BJ (cell line): ENCODE results near the gene SLC39A11. TPM values are rescaled to one million over a fixed set of nuclear protein-coding genes. Genes with fewer than 3 reads are reported as not detected.
"Not testable (repeated sequence)": the region's sequence is repeated elsewhere in the genome, so short reads cannot be mapped to it uniquely, and the experiment has no call there.

Experiments used
- CTCF ChIA-PET: fragments of 350-600 bp; formaldehyde crosslinking; extraction: SDS; loops from one replicate; lab custom pipeline; 2021; ENCODE audit warnings: antibody characterized with exemption, inconsistent platforms; lab: Yijun Ruan, JAX
- POLR2A ChIA-PET: fragments of 300-600 bp; sonication (Branson Sonifier 250); formaldehyde crosslinking; extraction: SDS; loops from one replicate; lab custom pipeline; 2021; ENCODE audit warnings: antibody characterized with exemption; lab: Charles Lee
- DNase-seq: peaks from one replicate; pipeline ENCODE4 v3.0.0-alpha.2; 2011; ENCODE audit warnings: low read depth
- H3K27me3 ChIP-seq: 2 replicates; pipeline ENCODE4 v1.6.0; 2011; ENCODE audit warnings: low read length; ENCODE audit not compliant: control insufficient read depth, insufficient read depth
- H3K36me3 ChIP-seq: 2 replicates; pipeline ENCODE4 v1.5.1; 2011; ENCODE audit warnings: low read length; ENCODE audit not compliant: control insufficient read depth, insufficient read depth
- H3K4me3 ChIP-seq: 2 replicates; pipeline ENCODE4 v1.5.1; 2011; ENCODE audit warnings: low read depth, mild to moderate bottlenecking, control low read depth, low read length
- polyA plus RNA-seq: library from polyadenylated mRNA; depleted of rRNA; stranded (reverse); fragments of >200 nt; gene quantifications from 2 replicates; pipeline ENCODE4 v1.2.3, GENCODE V29; 2011
- TF ChIP-seq, protein P1 (sequence below): IDR thresholded peaks from 2 replicates; pipeline ENCODE4 v1.5.1; 2011; ENCODE audit warnings: low read depth, mild to moderate bottlenecking, control low read depth, inconsistent platforms, low read length, moderate library complexity; ENCODE audit not compliant: insufficient read depth

Gene SLC39A11
- polyA plus RNA-seq, 1 experiment = 20.9 TPM

DNA sequence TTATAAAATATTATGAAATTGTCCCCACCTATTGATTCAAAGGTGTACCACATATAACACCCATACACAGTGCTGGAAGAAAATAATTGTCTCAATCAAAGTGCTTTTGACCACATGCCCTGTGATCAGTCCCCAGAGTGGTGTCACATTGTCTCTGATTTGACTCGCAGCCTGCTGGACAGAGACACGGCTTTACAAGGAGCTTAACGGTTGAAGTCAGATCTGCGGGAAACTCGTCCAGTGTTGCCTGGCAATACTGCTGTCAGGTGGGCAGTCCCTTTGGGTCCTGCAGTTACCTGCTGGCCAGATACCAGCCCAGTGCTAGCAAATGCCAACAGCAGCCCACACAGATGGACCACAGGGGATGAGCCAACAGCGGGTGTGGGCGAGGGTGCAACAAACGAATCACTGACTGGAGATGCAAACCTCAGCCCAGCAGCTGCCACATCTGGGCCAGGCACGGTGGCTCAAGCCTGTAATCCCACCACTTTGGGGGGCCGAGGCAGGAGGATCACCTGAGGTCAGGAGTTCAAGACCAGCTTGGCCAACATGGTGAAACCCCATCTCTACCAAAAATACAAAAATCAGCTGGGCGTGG, 46.2 kb upstream of the SLC39A11 start:
- CTCF ChIA-PET = interaction anchor here (0.9 to 1.7 kb wide), 2 partner anchors 18 to 413 kb away, joined by 3 to 7 read pairs; no protein-coding TSS in a partner anchor
- no peaks in the 10 kb centered on the region for H3K27me3 ChIP-seq
- TF ChIP-seq, protein P1, sequence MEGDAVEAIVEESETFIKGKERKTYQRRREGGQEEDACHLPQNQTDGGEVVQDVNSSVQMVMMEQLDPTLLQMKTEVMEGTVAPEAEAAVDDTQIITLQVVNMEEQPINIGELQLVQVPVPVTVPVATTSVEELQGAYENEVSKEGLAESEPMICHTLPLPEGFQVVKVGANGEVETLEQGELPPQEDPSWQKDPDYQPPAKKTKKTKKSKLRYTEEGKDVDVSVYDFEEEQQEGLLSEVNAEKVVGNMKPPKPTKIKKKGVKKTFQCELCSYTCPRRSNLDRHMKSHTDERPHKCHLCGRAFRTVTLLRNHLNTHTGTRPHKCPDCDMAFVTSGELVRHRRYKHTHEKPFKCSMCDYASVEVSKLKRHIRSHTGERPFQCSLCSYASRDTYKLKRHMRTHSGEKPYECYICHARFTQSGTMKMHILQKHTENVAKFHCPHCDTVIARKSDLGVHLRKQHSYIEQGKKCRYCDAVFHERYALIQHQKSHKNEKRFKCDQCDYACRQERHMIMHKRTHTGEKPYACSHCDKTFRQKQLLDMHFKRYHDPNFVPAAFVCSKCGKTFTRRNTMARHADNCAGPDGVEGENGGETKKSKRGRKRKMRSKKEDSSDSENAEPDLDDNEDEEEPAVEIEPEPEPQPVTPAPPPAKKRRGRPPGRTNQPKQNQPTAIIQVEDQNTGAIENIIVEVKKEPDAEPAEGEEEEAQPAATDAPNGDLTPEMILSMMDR = no peak
- no peak overlapping the region for H3K4me3 ChIP-seq
- H3K36me3 ChIP-seq = no peaks in the 10 kb centered on the region
- POLR2A ChIA-PET = no interaction called here
- no peak for DNase-seq

- no peaks in the 10 kb centered on the region for H3K36me3 ChIP-seq
- H3K4me3 ChIP-seq = no peak overlapping the region
- H3K27me3 ChIP-seq = peaks cover 3% of the 10 kb centered on the region
- DNase-seq = no peak
- TF ChIP-seq, protein P1 = no peak
- ChIA-PET CTCF (interaction anchor here (1.0 kb wide), 1 partner anchor 10 kb away, joined by 3 read pairs; no protein-coding TSS in a partner anchor), POLR2A (no interaction called here)
These were observed 44.9 kb upstream of the SLC39A11 start for GRCh38 chr17:73137376-73137775.

DNA sequence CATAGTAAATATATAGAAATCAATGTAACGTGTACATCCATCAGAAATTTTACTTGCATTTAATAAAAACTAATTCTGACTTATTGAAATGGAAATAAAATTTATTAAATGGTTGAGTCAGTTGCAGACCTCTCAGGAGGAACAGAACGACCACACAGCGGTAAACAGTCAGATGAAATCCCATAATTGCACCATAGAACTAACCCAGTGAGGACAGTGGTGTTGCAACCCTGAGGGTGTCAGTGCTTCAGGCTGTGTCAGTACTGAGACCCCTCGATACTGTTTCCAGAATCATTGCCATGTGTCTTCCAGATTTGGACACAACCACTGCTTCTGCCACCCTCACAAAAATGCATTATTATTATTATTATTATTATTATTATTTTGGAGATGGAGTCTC, 43.3 kb upstream of the SLC39A11 start:
- peaks cover 6% of the 10 kb centered on the region for H3K27me3 ChIP-seq
- POLR2A ChIA-PET = no interaction called here
- no peak overlapping the region for H3K4me3 ChIP-seq
- TF ChIP-seq, protein P1 = no peak
- DNase-seq = no peak
- no peaks in the 10 kb centered on the region for H3K36me3 ChIP-seq
- CTCF ChIA-PET = interaction anchor here (1.0 to 2.1 kb wide), 3 partner anchors 20 to 150 kb away, joined by 4 to 7 read pairs (median 6); no protein-coding TSS in a partner anchor

DNA sequence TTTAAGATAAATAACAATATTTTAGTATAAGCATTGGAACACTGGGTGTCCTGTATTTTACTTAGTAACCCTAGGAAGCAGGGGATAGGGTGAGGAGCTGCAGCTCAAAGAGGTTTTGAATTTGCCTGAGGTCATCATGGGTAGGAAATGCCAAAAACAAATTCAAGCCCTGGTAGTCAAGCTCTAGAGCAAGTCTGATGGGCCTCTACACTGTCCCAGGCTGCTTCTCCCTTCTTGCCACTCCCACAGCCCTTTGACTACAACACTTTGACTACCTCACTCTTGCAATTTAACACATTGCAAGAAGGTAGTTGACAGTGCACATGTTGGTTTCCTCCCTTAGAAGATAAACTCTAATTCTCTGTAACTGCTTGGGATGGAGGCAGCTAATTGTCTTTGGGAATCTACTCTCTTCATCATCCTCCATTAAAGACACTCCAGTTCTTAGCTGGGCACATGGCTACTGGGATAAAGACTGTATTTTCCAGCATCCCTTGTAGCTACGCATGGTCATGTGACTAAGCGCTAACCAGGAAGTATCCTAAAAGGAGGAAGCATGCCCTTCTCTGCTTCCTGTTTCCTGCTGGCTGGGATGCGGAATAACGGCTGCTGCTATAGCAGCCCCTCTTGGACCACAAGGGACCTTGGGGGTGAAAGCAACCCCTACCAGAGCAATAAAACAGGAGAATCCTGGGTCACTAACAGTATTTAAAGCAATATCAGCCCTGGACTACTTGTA, 41.6 kb upstream of the SLC39A11 start:
- CTCF ChIA-PET = interaction anchor here (1.6 to 2.1 kb wide), 2 partner anchors 22 to 148 kb away, joined by 4 to 7 read pairs; no protein-coding TSS in a partner anchor
- Histone ChIP-seq H3K4me3 (no peak overlapping the region), H3K36me3 (no peaks in the 10 kb centered on the region), H3K27me3 (peaks cover 6% of the 10 kb centered on the region)
- DNase-seq = no peak
- TF ChIP-seq, protein P1 = no peak
- POLR2A ChIA-PET = no interaction called here

- CTCF ChIA-PET = no interaction called here
- POLR2A ChIA-PET = no interaction called here
- TF ChIP-seq, protein P1 = no peak
- H3K36me3 ChIP-seq = no peaks in the 10 kb centered on the region
- DNase-seq = no peak
- peaks cover 7% of the 10 kb centered on the region for H3K27me3 ChIP-seq
- no peak overlapping the region for H3K4me3 ChIP-seq
These were observed 39.6 kb upstream of the SLC39A11 start for GRCh38 chr17:73132085-73132492.

DNA sequence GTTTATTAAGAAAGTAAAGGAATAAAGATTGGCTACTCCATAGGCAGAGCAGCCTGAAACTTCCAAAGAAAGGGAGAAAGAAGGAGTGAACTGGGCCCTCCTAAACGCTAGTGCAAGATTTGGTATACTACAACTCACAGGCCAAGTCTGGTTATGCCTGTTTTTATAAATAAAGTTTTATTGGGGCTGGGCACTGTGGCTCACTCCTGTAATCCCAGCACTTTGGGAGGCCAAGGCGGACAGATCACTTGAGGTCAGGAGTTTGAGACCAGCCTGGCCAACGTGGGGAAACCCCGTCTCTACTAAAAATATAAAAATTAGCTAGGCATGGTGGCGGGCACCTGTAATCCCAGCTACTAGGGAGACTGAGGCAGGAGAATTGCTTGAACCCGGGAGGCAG, 39.0 kb upstream of the SLC39A11 start:
- H3K4me3 ChIP-seq, H3K36me3 ChIP-seq, H3K27me3 ChIP-seq, POLR2A ChIA-PET, DNase-seq: not testable (repeated sequence)
- CTCF ChIA-PET = interaction anchor here (0.6 kb wide), 1 partner anchor 570 kb away, joined by 3 read pairs; no protein-coding TSS in a partner anchor
